ENCODE data around the gene SLC25A11.

The SLC25A11 gene

GRCh38 chr17:4965311-4965986 lies 25.6 kb upstream of the SLC25A11 start:
- no peak for DNase-seq

GRCh38 chr17:4960279-4960922 lies 20.6 kb upstream of the SLC25A11 start:
- DNase-seq: no peak

GRCh38 chr17:4959261-4959965 lies 19.6 kb upstream of the SLC25A11 start:
- DNase-seq: no peak

DNA sequence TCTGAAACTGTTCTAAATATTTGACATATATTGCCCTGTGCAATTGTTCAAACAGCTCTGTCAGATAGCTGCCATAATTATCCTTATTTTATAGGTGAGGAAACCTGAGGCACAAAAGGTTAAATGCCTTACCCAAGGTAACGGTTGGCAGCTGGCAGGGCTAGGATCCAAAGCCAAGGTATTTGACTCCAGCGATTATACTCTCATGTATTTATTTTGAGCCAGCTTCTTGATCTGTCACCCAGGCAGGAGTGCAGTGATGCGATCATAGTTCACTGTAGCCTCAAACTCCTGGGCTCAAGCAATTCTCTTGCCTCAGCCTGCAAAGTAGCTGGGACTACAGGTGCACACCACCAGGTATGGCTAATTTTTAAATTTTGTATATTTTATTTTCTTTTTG lies 18.3 kb upstream of the SLC25A11 start:
- no peak for DNase-seq

DNA sequence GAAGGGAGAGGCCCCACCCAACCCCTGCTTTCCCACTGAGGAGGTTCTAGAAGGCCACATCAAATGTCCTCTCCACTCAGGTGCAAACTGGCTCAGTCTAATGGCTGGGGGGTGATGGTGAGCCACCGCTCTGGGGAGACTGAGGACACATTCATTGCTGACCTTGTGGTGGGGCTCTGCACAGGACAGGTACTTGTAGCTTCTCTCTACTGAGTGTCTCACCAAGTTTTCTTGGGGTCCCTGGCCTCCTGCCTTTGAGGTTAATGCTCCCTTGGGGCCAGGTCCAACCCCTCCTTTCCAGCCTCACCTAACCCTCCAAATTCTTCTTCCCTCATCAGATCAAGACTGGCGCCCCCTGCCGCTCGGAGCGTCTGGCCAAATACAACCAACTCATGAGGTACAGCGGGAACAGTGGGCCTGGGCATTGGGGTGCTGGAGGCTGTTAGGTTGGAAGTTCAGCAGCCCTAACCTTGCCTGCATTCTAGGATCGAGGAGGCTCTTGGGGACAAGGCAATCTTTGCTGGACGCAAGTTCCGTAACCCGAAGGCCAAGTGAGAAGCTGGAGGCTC lies 16.7 kb upstream of the SLC25A11 start:
- no peak for DNase-seq

- no peak for DNase-seq
Observed at GRCh38 chr17:4955091-4955490, 15.2 kb upstream of the SLC25A11 start.

GRCh38 chr17:4953451-4953961 lies 13.7 kb upstream of the SLC25A11 start:
- DNase-seq: no peak

DNA sequence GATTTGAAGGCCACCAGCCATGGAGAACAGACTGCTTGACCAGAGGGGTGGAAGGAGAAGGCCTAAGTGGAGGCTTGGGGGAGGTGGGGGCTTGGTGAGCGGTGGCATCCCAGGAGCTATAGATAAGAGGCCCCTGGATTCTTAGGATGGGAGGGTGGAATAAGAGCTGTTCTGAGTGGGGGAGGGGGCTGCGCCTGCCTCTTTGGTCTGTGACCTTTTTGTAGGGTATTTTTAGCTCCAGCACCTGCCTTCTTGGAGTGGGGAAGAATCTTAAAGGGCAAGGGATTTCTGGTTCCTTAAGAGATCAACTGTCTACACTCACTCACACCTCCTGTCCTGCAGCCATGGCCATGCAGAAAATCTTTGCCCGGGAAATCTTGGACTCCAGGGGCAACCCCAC lies 11.6 kb upstream of the SLC25A11 start:
- no peak for DNase-seq

DNA sequence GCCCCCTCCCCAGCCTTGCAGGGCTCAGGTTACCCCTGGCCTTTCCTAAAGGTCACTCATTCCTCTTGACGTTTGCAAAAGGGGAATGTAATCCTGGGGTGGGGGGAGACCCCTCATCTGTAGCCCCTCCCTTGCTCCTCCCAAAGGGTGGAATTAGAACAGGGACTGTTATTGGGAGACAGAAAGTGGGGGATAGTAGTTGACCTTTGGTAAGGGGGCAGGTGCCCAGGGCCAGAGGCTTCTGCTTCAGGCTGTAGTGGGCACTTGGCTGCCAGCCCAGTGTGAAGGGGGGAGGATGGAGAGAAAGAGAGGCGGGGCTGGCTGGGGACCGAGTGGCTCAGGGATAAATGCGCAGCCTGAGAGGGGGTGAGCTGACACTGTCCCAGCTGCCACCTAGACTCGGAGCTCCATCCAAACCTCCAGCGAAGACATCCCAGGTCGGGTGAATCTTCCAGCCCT lies 10.9 kb upstream of the SLC25A11 start, which contains the start of gene ENO3:
Gene ENO3, plus strand, starts transcription at position 374 of the 459 bp plus-strand sequence. CDS start 711 bp downstream, outside the sequence.
- no peak for DNase-seq

- no peak for DNase-seq
Observed at GRCh38 chr17:4950075-4950745, 10.4 kb upstream of the SLC25A11 start.

GRCh38 chr17:4949321-4950074 lies 9.7 kb upstream of the SLC25A11 start:
- no peak for DNase-seq

GRCh38 chr17:4948931-4949320 lies 9.1 kb upstream of the SLC25A11 start:
- no peak for DNase-seq

GRCh38 chr17:4948166-4948930 lies 8.5 kb upstream of the SLC25A11 start, which contains the start of gene PFN1:
PFN1 (minus strand) TSS chr17:4948530; CDS start chr17:4948394, 136 bp downstream.
- DNase-seq: peak; percentile 13

- DNase-seq: no peak
Observed at GRCh38 chr17:4947411-4948165, 7.7 kb upstream of the SLC25A11 start.

- DNase-seq: no peak
Observed at GRCh38 chr17:4947010-4947410, 7.2 kb upstream of the SLC25A11 start.

DNA sequence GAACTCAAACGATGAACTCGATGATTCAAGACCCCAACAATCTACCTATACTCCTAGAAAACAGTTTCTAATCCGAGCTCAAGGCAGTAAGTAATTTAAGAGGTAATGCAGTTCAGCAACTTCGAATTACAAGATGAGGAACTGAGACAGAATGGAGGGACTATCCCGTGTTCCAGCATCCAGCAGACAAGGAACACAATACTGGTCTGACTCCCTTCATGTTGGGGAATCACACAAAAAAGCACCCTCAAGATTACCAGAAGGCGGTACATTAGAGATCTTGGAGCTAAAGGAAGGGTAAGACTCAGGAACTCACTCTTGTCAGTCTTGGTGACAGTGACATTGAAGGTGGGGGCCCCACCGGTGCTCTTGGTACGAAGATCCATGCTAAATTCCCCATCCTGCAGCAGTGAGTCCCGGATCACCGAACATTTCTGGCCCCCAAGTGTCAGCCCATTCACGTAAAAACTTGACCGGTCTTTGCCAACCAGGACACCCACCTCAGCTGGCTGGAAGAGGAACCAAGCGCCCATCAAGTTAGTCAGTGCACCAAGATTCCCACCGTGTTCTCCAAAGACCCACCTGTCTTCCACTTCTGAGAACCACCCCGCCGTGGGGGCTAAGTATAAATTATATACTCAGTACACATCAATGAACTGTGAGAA lies 6.6 kb upstream of the SLC25A11 start:
- DNase-seq: no peak

GRCh38 chr17:4945944-4946280 lies 6.1 kb upstream of the SLC25A11 start:
- DNase-seq: no peak

DNA sequence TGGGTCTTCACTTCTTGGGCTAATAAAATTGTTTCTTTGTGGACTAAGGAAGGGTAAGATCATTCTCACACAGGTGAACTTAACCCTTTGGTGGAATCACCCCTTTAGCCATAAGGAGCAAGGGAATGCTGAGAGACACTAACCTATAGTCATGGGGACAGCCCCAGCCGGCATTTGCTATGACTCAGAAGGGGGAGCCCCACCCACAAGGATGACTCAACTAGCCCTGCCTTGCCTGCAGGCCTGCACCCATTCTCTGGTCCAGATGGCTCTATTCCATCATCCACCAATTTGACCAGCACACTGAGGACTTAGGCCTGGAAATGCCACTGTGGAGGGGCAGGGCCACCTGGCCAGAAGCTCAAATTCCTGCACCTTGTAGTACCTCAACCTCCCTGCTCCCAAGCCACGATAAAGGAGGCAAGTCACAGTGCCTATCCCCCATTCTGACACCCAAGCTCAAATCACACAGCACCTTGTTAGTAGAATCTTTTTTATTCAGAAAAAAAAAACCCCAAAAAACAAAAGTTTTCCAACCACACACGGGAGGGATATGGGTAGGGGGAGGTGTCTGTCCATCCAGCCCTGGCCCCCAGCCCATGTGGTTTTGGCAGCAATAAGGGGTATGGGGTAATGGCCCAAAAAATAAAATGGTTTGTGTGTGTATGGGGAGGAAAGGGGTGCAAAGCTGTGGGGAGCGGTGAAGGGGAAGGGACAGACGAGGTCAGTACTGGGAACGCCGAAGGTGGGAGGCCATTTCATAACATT lies 5.5 kb upstream of the SLC25A11 start:
- DNase-seq: no peak

GRCh38 chr17:4944554-4945175 lies 4.8 kb upstream of the SLC25A11 start:
- no peak for DNase-seq
